ENCODE measurements around the gene PHLPP1.

The PHLPP1 gene

GRCh38 chr18:62737241-62737873 is 22.0 kb downstream of the PHLPP1 start:
- TF ChIP-seq FOXM1 (IDR thresholded peaks at IDR 0.05; ENCODE audit: borderline replicate concordance, low read depth) (no peak), RAD21 (IDR thresholded peaks at IDR 0.05; ENCODE audit: low read depth) (no peak), TAF1 (IDR thresholded peaks at IDR 0.05; ENCODE audit: low read depth) (no peak), EP300 (IDR thresholded peaks at IDR 0.05; ENCODE audit: borderline replicate concordance) (no peak), USF1 (IDR thresholded peaks at IDR 0.05) (no peak), TCF12 (IDR thresholded peaks at IDR 0.05; ENCODE audit: low read depth) (no peak), NFIC (IDR thresholded peaks at IDR 0.05) (no peak), MAX (IDR thresholded peaks at IDR 0.05) (no peak), TEAD4 (IDR thresholded peaks at IDR 0.05) (no peak), ZBTB7A (IDR thresholded peaks at IDR 0.05; ENCODE audit: low read depth) (no peak), CREB1 (IDR thresholded peaks at IDR 0.05; ENCODE audit: low read depth) (no peak), CEBPB (IDR thresholded peaks at IDR 0.05) (no peak), YY1 (IDR thresholded peaks at IDR 0.05; ENCODE audit: low read depth) (no peak)

GRCh38 chr18:62738639-62739038 is 23.3 kb downstream of the PHLPP1 start:
- TF ChIP-seq USF1 (IDR thresholded peaks at IDR 0.05) (no peak), YY1 (IDR thresholded peaks at IDR 0.05; ENCODE audit: low read depth) (no peak), TEAD4 (IDR thresholded peaks at IDR 0.05) (no peak), CREB1 (IDR thresholded peaks at IDR 0.05; ENCODE audit: low read depth) (no peak), MAX (IDR thresholded peaks at IDR 0.05) (no peak), CEBPB (IDR thresholded peaks at IDR 0.05) (no peak), REST (IDR thresholded peaks at IDR 0.05; ENCODE audit: low read depth) (no peak), RAD21 (IDR thresholded peaks at IDR 0.05; ENCODE audit: low read depth) (no peak), TCF12 (IDR thresholded peaks at IDR 0.05; ENCODE audit: low read depth) (no peak)

- TF ChIP-seq CREB1 (IDR thresholded peaks at IDR 0.05; ENCODE audit: low read depth) (no peak), TCF12 (IDR thresholded peaks at IDR 0.05; ENCODE audit: low read depth) (no peak), USF1 (IDR thresholded peaks at IDR 0.05) (no peak), REST (IDR thresholded peaks at IDR 0.05; ENCODE audit: low read depth) (no peak), YY1 (IDR thresholded peaks at IDR 0.05; ENCODE audit: low read depth) (no peak)
Observed at GRCh38 chr18:62739911-62740310, 24.6 kb downstream of the PHLPP1 start.

GRCh38 chr18:62741118-62741566 is 25.8 kb downstream of the PHLPP1 start:
- no peak for TF ChIP-seq REST (IDR thresholded peaks at IDR 0.05; ENCODE audit: low read depth)
- no peak for TF ChIP-seq NFIC (IDR thresholded peaks at IDR 0.05)
- no peak for TF ChIP-seq CEBPB (IDR thresholded peaks at IDR 0.05)
- TF ChIP-seq EGR1 (IDR thresholded peaks at IDR 0.05) = no peak
- TF ChIP-seq MAX (IDR thresholded peaks at IDR 0.05) = no peak
- TF ChIP-seq TAF1 (IDR thresholded peaks at IDR 0.05; ENCODE audit: low read depth) = no peak
- no peak for TF ChIP-seq YY1 (IDR thresholded peaks at IDR 0.05; ENCODE audit: low read depth)
- no peak for TF ChIP-seq TEAD4 (IDR thresholded peaks at IDR 0.05)
- TF ChIP-seq ZBTB7A (IDR thresholded peaks at IDR 0.05; ENCODE audit: low read depth) = no peak
- TF ChIP-seq TCF12 (IDR thresholded peaks at IDR 0.05; ENCODE audit: low read depth) = no peak
